Stimulated activated memory B cell treated with anti-CD40 and anti-IgM and Interleukin-4, amounts not matched to agents 10 μg/mL and 1 μg/mL and 100 μg/mL, for 72 hours (primary cell): ENCODE data around the gene HOMER2.

ENCODE experiments used
- ATAC-seq: fragments of 150-1000 bp; cut with Tn5 transposase; 2 replicates; pipeline ENCODE4 v1.10.0; 2021
- H3K27ac Mint-ChIP-seq: one replicate; pipeline ENCODE4 v1.8.0; 2022; ENCODE audit warnings: mild to moderate bottlenecking, mixed read lengths
- H3K27me3 Mint-ChIP-seq: one replicate; pipeline ENCODE4 v1.8.0; 2022; ENCODE audit warnings: mixed read lengths
- H3K36me3 Mint-ChIP-seq: one replicate; pipeline ENCODE4 v1.8.0; 2022; ENCODE audit warnings: mixed read lengths
- H3K4me1 Mint-ChIP-seq: one replicate; pipeline ENCODE4 v1.8.0; 2022; ENCODE audit warnings: mixed read lengths
- H3K4me3 Mint-ChIP-seq: one replicate; pipeline ENCODE4 v1.8.0; 2022; ENCODE audit warnings: mild to moderate bottlenecking, moderate library complexity, mixed read lengths
- H3K9me3 Mint-ChIP-seq: one replicate; pipeline ENCODE4 v1.8.0; 2022; ENCODE audit warnings: mixed read lengths

Gene HOMER2

GRCh38 chr15:82923744-82924143, 28.8 kb downstream of the HOMER2 start:
- Mint-ChIP-seq H3K9me3 (no peaks in the 10 kb centered on the region), H3K27ac (no peak overlapping the region), H3K36me3 (peaks cover 40% of the 10 kb centered on the region), H3K4me1 (no peaks in the 10 kb centered on the region), H3K27me3 (no peaks in the 10 kb centered on the region), H3K4me3 (no peak overlapping the region)
- no peak for ATAC-seq

GRCh38 chr15:82922737-82923136, 29.8 kb downstream of the HOMER2 start:
- Mint-ChIP-seq H3K27ac (no peak overlapping the region), H3K9me3 (no peaks in the 10 kb centered on the region), H3K27me3 (no peaks in the 10 kb centered on the region), H3K4me3 (no peak overlapping the region), H3K4me1 (no peaks in the 10 kb centered on the region), H3K36me3 (peaks cover 40% of the 10 kb centered on the region)
- no peak for ATAC-seq

- ATAC-seq: no peak
- Mint-ChIP-seq H3K4me3 (no peak overlapping the region), H3K4me1 (no peaks in the 10 kb centered on the region), H3K9me3 (no peaks in the 10 kb centered on the region), H3K27me3 (no peaks in the 10 kb centered on the region), H3K27ac (no peak overlapping the region), H3K36me3 (peaks cover 40% of the 10 kb centered on the region)
These were observed 30.6 kb downstream of the HOMER2 start for GRCh38 chr15:82921939-82922338.

GRCh38 chr15:82921242-82921641, 31.3 kb downstream of the HOMER2 start:
- H3K4me1 Mint-ChIP-seq: no peaks in the 10 kb centered on the region
- peaks cover 40% of the 10 kb centered on the region for H3K36me3 Mint-ChIP-seq
- no peak overlapping the region for H3K4me3 Mint-ChIP-seq
- no peak overlapping the region for H3K27ac Mint-ChIP-seq
- no peak for ATAC-seq
- H3K27me3 Mint-ChIP-seq: no peaks in the 10 kb centered on the region
- no peaks in the 10 kb centered on the region for H3K9me3 Mint-ChIP-seq

GRCh38 chr15:82919231-82919886, 33.2 kb downstream of the HOMER2 start:
- ATAC-seq: no peak
- H3K9me3 Mint-ChIP-seq: no peaks in the 10 kb centered on the region
- H3K27me3 Mint-ChIP-seq: no peaks in the 10 kb centered on the region
- H3K27ac Mint-ChIP-seq: no peak overlapping the region
- peaks cover 36% of the 10 kb centered on the region for H3K36me3 Mint-ChIP-seq
- H3K4me1 Mint-ChIP-seq: no peaks in the 10 kb centered on the region
- H3K4me3 Mint-ChIP-seq: no peak overlapping the region

- peaks cover 33% of the 10 kb centered on the region for H3K36me3 Mint-ChIP-seq
- no peaks in the 10 kb centered on the region for H3K9me3 Mint-ChIP-seq
- no peak overlapping the region for H3K27ac Mint-ChIP-seq
- H3K27me3 Mint-ChIP-seq: no peaks in the 10 kb centered on the region
- H3K4me1 Mint-ChIP-seq: no peaks in the 10 kb centered on the region
- ATAC-seq: no peak
- H3K4me3 Mint-ChIP-seq: no peak overlapping the region
These were observed 33.8 kb downstream of the HOMER2 start for GRCh38 chr15:82918607-82919230.

- Mint-ChIP-seq H3K27me3 (no peaks in the 10 kb centered on the region), H3K36me3 (peaks cover 36% of the 10 kb centered on the region), H3K4me3 (no peak overlapping the region), H3K9me3 (no peaks in the 10 kb centered on the region), H3K27ac (no peak overlapping the region), H3K4me1 (no peaks in the 10 kb centered on the region)
- ATAC-seq: no peak
These were observed 34.4 kb downstream of the HOMER2 start for GRCh38 chr15:82918162-82918561.

GRCh38 chr15:82917249-82917648, 35.3 kb downstream of the HOMER2 start:
- no peaks in the 10 kb centered on the region for H3K27me3 Mint-ChIP-seq
- no peak overlapping the region for H3K4me3 Mint-ChIP-seq
- no peak overlapping the region for H3K27ac Mint-ChIP-seq
- peaks cover 41% of the 10 kb centered on the region for H3K36me3 Mint-ChIP-seq
- no peaks in the 10 kb centered on the region for H3K9me3 Mint-ChIP-seq
- no peaks in the 10 kb centered on the region for H3K4me1 Mint-ChIP-seq
- no peak for ATAC-seq

GRCh38 chr15:82916161-82916952, 36.2 kb downstream of the HOMER2 start:
- Mint-ChIP-seq H3K27ac (no peak overlapping the region), H3K36me3 (peaks cover 38% of the 10 kb centered on the region), H3K4me3 (no peak overlapping the region), H3K4me1 (no peaks in the 10 kb centered on the region), H3K27me3 (no peaks in the 10 kb centered on the region), H3K9me3 (no peaks in the 10 kb centered on the region)
- no peak for ATAC-seq

GRCh38 chr15:82914396-82914795, 38.1 kb downstream of the HOMER2 start:
- Mint-ChIP-seq H3K4me1 (no peaks in the 10 kb centered on the region), H3K27me3 (no peaks in the 10 kb centered on the region), H3K27ac (no peak overlapping the region), H3K4me3 (no peak overlapping the region), H3K36me3 (peaks cover 34% of the 10 kb centered on the region), H3K9me3 (peaks cover 2% of the 10 kb centered on the region)
- no peak for ATAC-seq

GRCh38 chr15:82911458-82911857, 41.1 kb downstream of the HOMER2 start:
- no peaks in the 10 kb centered on the region for H3K4me1 Mint-ChIP-seq
- ATAC-seq: no peak
- peaks cover 51% of the 10 kb centered on the region for H3K36me3 Mint-ChIP-seq
- H3K27ac Mint-ChIP-seq: no peak overlapping the region
- peaks cover 14% of the 10 kb centered on the region for H3K9me3 Mint-ChIP-seq
- no peak overlapping the region for H3K4me3 Mint-ChIP-seq
- H3K27me3 Mint-ChIP-seq: no peaks in the 10 kb centered on the region

- Mint-ChIP-seq H3K36me3 (peaks cover 51% of the 10 kb centered on the region), H3K27me3 (no peaks in the 10 kb centered on the region), H3K9me3 (peaks cover 14% of the 10 kb centered on the region), H3K27ac (no peak overlapping the region), H3K4me3 (no peak overlapping the region), H3K4me1 (no peaks in the 10 kb centered on the region)
- ATAC-seq: no peak
These were observed 41.8 kb downstream of the HOMER2 start for GRCh38 chr15:82910721-82911120.

GRCh38 chr15:82909080-82909815, 43.3 kb downstream of the HOMER2 start:
- peaks cover 14% of the 10 kb centered on the region for H3K9me3 Mint-ChIP-seq
- H3K36me3 Mint-ChIP-seq: peaks cover 46% of the 10 kb centered on the region
- ATAC-seq: no peak
- H3K27me3 Mint-ChIP-seq: peaks cover 7% of the 10 kb centered on the region
- H3K4me1 Mint-ChIP-seq: peaks cover 8% of the 10 kb centered on the region
- no peak overlapping the region for H3K4me3 Mint-ChIP-seq
- no peak overlapping the region for H3K27ac Mint-ChIP-seq

GRCh38 chr15:82907350-82907749, 45.2 kb downstream of the HOMER2 start:
- Mint-ChIP-seq H3K27me3 (peaks cover 7% of the 10 kb centered on the region), H3K27ac (no peak overlapping the region), H3K4me3 (no peak overlapping the region), H3K4me1 (peaks cover 8% of the 10 kb centered on the region), H3K9me3 (peaks cover 14% of the 10 kb centered on the region), H3K36me3 (peaks cover 49% of the 10 kb centered on the region)
- no peak for ATAC-seq

- no peak for ATAC-seq
- peaks cover 14% of the 10 kb centered on the region for H3K9me3 Mint-ChIP-seq
- peaks cover 40% of the 10 kb centered on the region for H3K36me3 Mint-ChIP-seq
- no peak overlapping the region for H3K27ac Mint-ChIP-seq
- H3K4me1 Mint-ChIP-seq: peaks cover 8% of the 10 kb centered on the region
- H3K4me3 Mint-ChIP-seq: no peak overlapping the region
- H3K27me3 Mint-ChIP-seq: peaks cover 7% of the 10 kb centered on the region
These were observed 47.9 kb downstream of the HOMER2 start for GRCh38 chr15:82904574-82904973.
